BLaER1 (cell line): Measurements from ENCODE around the gene EHD1.

Experiments
- H3K27ac ChIP-seq: shearing (Covaris generic); formaldehyde crosslinking; 2 replicates; pipeline ENCODE4 v1.8.1; 2022
- H3K27me3 ChIP-seq: shearing (Covaris generic); formaldehyde crosslinking; 2 replicates; pipeline ENCODE4 v1.8.1; 2022
- H3K36me3 ChIP-seq: shearing (Covaris generic); formaldehyde crosslinking; 2 replicates; pipeline ENCODE4 v1.8.1; 2022
- H3K4me1 ChIP-seq: shearing (Covaris generic); formaldehyde crosslinking; 2 replicates; pipeline ENCODE4 v1.8.1; 2022
- H3K4me2 ChIP-seq: shearing (Covaris generic); formaldehyde crosslinking; 2 replicates; pipeline ENCODE4 v1.8.1; 2022
- H3K4me3 ChIP-seq: shearing (Covaris generic); formaldehyde crosslinking; 2 replicates; pipeline ENCODE4 v1.8.1; 2022
- H3K9ac ChIP-seq: shearing (Covaris generic); formaldehyde crosslinking; 2 replicates; pipeline ENCODE4 v1.8.1; 2022
- H3K9me3 ChIP-seq: shearing (Covaris generic); formaldehyde crosslinking; 2 replicates; pipeline ENCODE4 v1.8.1; 2022
- H4K20me1 ChIP-seq: shearing (Covaris generic); formaldehyde crosslinking; 2 replicates; pipeline ENCODE4 v1.8.1; 2022
- Cebpa-rat ChIP-seq: shearing (Covaris generic); IDR thresholded peaks from 2 replicates; pipeline ENCODE4 v1.8.1; 2022

EHD1 gene

DNA sequence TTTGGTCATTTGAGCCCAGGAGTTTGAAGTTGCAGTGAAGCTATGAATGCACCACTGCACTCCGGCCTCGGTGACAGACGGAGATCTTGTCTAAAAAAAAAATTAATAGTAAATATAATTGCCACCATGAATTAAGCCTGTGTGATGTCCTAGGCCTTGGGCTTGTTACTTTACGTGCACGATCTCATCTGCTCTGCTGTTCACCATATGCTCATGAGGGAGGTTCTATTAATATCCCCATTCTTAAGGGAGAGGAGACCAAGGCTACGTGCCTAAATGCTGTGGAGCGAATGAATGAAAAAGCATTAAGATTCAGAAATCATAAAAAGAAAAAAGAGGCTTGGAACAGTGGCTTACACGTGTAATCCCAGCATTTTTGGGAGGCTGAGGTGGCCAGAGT lies 41.2 kb upstream of the EHD1 start:
- peak overlapping the region; percentile 66 for H3K9ac ChIP-seq
- peak overlapping the region; percentile 90 for H3K4me2 ChIP-seq
- H3K36me3 ChIP-seq: no peaks in the 10 kb centered on the region
- H4K20me1 ChIP-seq: peaks cover 19% of the 10 kb centered on the region; the same call in 1 of the 2 replicates
- no peak for TF ChIP-seq Cebpa-rat
- peak overlapping the region; percentile 79 for H3K27ac ChIP-seq
- H3K4me1 ChIP-seq: peaks cover 80% of the 10 kb centered on the region
- H3K9me3 ChIP-seq: no peaks in the 10 kb centered on the region
- H3K27me3 ChIP-seq: no peaks in the 10 kb centered on the region
- H3K4me3 ChIP-seq: peak overlapping the region; percentile 48

- Histone ChIP-seq H3K9ac (peak overlapping the region; percentile 76), H3K27me3 (no peaks in the 10 kb centered on the region), H3K4me3 (peak overlapping the region; percentile 90), H3K4me2 (peak overlapping the region; percentile 90), H4K20me1 (peaks cover 19% of the 10 kb centered on the region; the same call in 1 of the 2 replicates), H3K36me3 (peaks cover 15% of the 10 kb centered on the region), H3K4me1 (peaks cover 67% of the 10 kb centered on the region), H3K9me3 (no peaks in the 10 kb centered on the region), H3K27ac (peak overlapping the region; percentile 74)
- TF ChIP-seq Cebpa-rat: no peak
These were observed 39.6 kb upstream of the EHD1 start for GRCh38 chr11:64918017-64918416.

GRCh38 chr11:64917663-64917995 lies 39.2 kb upstream of the EHD1 start:
- no peak for TF ChIP-seq Cebpa-rat
- Histone ChIP-seq H4K20me1 (peaks cover 19% of the 10 kb centered on the region; the same call in 1 of the 2 replicates), H3K36me3 (peaks cover 19% of the 10 kb centered on the region), H3K9me3 (no peaks in the 10 kb centered on the region), H3K9ac (peak overlapping the region; percentile 76), H3K4me3 (peak overlapping the region; percentile 90), H3K27ac (peak overlapping the region; percentile 74), H3K4me2 (peak overlapping the region; percentile 90), H3K4me1 (peaks cover 64% of the 10 kb centered on the region), H3K27me3 (no peaks in the 10 kb centered on the region)

GRCh38 chr11:64916775-64917662 lies 38.6 kb upstream of the EHD1 start, which contains the start of gene ATG2A:
ATG2A (minus strand) TSS chr11:64917209; CDS start chr11:64917135, 74 bp downstream.
- H3K27ac ChIP-seq: peak within 1 kb of the TSS; percentile 89
- peak within 1 kb of the TSS; percentile 97 for H3K9ac ChIP-seq
- no peaks in the 10 kb centered on the region for H3K27me3 ChIP-seq
- peaks cover 62% of the 10 kb centered on the region for H3K4me1 ChIP-seq
- H3K4me3 ChIP-seq: peak within 1 kb of the TSS; percentile 90
- no peak for TF ChIP-seq Cebpa-rat
- H3K36me3 ChIP-seq: peaks cover 25% of the 10 kb centered on the region
- H3K4me2 ChIP-seq: peak within 1 kb of the TSS; percentile 100
- peaks cover 19% of the 10 kb centered on the region; the same call in 1 of the 2 replicates for H4K20me1 ChIP-seq
- no peaks in the 10 kb centered on the region for H3K9me3 ChIP-seq

DNA sequence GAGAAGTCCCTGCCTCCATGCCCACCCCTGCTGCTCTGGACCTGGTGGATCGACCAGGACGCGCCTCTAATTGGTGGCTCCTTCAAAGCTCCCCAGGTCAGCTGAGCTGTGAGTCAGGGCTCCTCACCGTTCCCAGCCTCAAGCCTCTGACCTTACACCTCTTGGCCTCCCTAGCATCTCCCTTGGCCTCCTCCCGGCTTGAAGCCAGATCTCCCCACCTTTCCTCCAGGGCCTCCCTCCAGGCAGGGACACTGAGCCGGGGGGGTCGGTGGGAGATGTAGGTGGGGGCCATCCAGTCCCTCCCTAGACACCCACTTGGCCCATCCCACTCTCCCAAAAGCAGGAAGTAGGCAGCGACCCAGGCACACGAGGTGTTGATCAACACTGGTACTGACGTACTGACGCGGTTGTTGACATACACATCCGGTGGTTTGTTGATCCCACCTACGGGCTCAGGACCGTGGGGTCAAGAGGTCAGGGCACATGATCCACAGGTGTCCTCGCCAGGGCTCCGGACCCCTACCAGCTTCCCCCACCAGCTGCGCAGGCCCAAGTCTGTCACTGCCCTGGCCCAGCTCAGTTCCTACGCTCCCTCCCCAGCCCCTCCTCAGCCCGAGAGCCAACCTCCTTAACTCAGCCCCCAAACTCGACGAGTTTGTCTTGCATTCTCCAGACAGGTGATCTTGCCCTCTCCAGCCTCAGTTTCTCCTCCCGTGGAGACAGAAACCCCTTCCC lies 37.8 kb upstream of the EHD1 start:
- no peaks in the 10 kb centered on the region for H3K27me3 ChIP-seq
- no peak for TF ChIP-seq Cebpa-rat
- H3K4me2 ChIP-seq: peak overlapping the region; percentile 100
- H4K20me1 ChIP-seq: peaks cover 19% of the 10 kb centered on the region; the same call in 1 of the 2 replicates
- H3K36me3 ChIP-seq: peaks cover 33% of the 10 kb centered on the region
- peaks cover 61% of the 10 kb centered on the region for H3K4me1 ChIP-seq
- H3K9me3 ChIP-seq: no peaks in the 10 kb centered on the region
- peak overlapping the region; percentile 89 for H3K27ac ChIP-seq
- H3K4me3 ChIP-seq: peak overlapping the region; percentile 90
- H3K9ac ChIP-seq: peak overlapping the region; percentile 97

DNA sequence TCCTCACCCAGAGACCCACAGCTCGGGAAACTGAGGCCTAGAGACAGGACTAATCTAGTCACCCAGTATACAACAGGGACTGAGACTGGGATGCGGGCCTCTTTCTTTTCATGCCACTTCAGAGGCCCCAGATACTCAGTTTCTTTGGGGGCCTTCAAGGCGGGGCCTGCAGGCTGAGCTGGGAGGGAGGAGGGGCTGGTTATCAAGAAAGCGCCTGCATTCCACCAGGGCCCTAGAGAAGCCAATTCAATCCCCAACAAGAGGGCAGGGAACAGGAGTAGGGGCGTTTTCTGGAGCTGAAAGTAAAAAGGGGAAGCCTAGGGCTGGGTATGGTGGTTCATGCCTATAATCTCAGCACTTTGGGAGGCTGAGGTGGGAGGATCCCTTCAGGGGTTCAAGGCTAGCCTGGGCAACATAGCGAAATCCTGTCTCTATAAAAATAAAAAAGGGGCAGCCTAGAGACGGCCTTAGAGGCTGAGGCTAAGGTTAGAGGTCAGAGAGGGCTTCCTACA lies 37.0 kb upstream of the EHD1 start:
- H3K36me3 ChIP-seq: peaks cover 41% of the 10 kb centered on the region
- no peak for TF ChIP-seq Cebpa-rat
- H3K9me3 ChIP-seq: no peaks in the 10 kb centered on the region
- H3K4me3 ChIP-seq: peak overlapping the region; percentile 90
- peak overlapping the region; percentile 89 for H3K27ac ChIP-seq
- H4K20me1 ChIP-seq: peaks cover 19% of the 10 kb centered on the region; the same call in 1 of the 2 replicates
- H3K27me3 ChIP-seq: no peaks in the 10 kb centered on the region
- H3K4me1 ChIP-seq: peaks cover 53% of the 10 kb centered on the region
- peak overlapping the region; percentile 100 for H3K4me2 ChIP-seq
- H3K9ac ChIP-seq: peak overlapping the region; percentile 97

- H3K4me3 ChIP-seq: no peak overlapping the region
- H4K20me1 ChIP-seq: peaks cover 19% of the 10 kb centered on the region; the same call in 1 of the 2 replicates
- H3K36me3 ChIP-seq: peaks cover 54% of the 10 kb centered on the region
- 0 out of 2 replicates have a peak overlapping the region, but pooled peaks have one; percentile 18 for H3K9ac ChIP-seq
- no peaks in the 10 kb centered on the region for H3K9me3 ChIP-seq
- TF ChIP-seq Cebpa-rat: no peak
- H3K4me1 ChIP-seq: peaks cover 40% of the 10 kb centered on the region
- H3K27me3 ChIP-seq: no peaks in the 10 kb centered on the region
- H3K4me2 ChIP-seq: no peak overlapping the region
- no peak overlapping the region for H3K27ac ChIP-seq
These were observed 35.7 kb upstream of the EHD1 start for GRCh38 chr11:64914123-64914522.

GRCh38 chr11:64913171-64913727 lies 34.8 kb upstream of the EHD1 start:
- TF ChIP-seq Cebpa-rat: no peak
- Histone ChIP-seq H3K36me3 (peaks cover 63% of the 10 kb centered on the region), H4K20me1 (peaks cover 19% of the 10 kb centered on the region; the same call in 1 of the 2 replicates)

DNA sequence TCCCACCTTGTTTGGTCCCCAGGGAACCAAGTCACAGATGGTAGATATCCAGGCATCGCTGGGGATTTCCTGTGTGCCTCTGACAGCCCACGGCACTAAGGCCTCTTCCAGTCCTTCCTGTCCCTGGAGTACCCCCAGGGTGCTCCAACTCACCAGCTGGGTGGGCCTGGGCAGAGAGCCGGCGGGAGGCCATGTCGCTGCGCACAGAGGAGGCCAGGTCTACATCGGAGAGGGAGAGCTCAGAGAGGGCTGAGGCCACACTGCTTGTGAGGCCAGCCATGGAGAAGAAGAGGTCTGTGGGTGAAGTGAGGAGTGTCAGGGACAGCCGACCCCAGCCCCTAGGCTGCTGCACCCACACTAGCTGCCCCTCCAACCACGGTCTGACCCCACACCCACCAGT lies 33.3 kb upstream of the EHD1 start:
- Histone ChIP-seq H4K20me1 (peaks cover 16% of the 10 kb centered on the region; the same call in 1 of the 2 replicates), H3K4me3 (no peak overlapping the region), H3K27me3 (no peaks in the 10 kb centered on the region), H3K9ac (peak overlapping the region; percentile 50; the same call in 1 of the 2 replicates), H3K4me1 (peaks cover 24% of the 10 kb centered on the region), H3K36me3 (peaks cover 78% of the 10 kb centered on the region), H3K9me3 (no peaks in the 10 kb centered on the region), H3K4me2 (no peak overlapping the region), H3K27ac (peak overlapping the region; percentile 64; the same call in 1 of the 2 replicates)
- TF ChIP-seq Cebpa-rat: no peak

More at GRCh38 chr11:64913171-64913727, 34.8 kb upstream of the EHD1 start:
- Histone ChIP-seq H3K27me3 (no peaks in the 10 kb centered on the region), H3K4me3 (no peak overlapping the region), H3K4me2 (no peak overlapping the region), H3K4me1 (peaks cover 32% of the 10 kb centered on the region), H3K27ac (no peak overlapping the region), H3K9me3 (no peaks in the 10 kb centered on the region), H3K9ac (no peak overlapping the region)
